ENCODE measurements around the gene DPYD. TPM values are rescaled to one million over a fixed set of nuclear protein-coding genes. Genes with fewer than 3 reads are reported as not detected.

DPYD gene
- total and polyA plus RNA-seq, 2 donors from 2014 or later = 4.9 to 41.6 TPM

DNA sequence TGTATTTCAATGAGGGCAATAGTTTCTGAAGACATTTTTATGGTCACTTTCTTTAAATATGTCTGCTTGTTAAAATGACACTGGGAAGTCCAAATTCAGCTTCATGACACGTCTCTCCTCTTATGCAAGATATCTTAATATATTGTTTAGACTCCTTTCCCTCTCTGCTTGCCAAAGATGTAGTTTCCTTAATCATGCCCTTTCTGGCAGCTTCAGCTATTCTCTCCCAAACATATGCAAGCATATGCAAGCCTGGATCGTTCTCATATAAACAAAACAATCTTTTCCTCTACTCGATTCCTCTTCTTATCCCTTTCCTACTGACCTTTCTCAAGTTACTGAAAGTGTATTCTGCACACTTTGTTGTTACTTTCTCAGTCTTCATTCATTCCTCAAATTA, 827.1 kb downstream of the DPYD start:
- FAIRE-seq = no peak
- DNase-seq = peak in 2 of 5 donors; percentile 6 to 20
- intact Hi-C loops (cut with DNase I) = no loop called here

GRCh38 chr1:97092824-97093223, 828.0 kb downstream of the DPYD start:
- H3K4me1 ChIP-seq (ENCODE audit: control insufficient read depth in 2 of 3, insufficient read depth in 2 of 3, low read depth in 1 of 3, low read length in 3 of 3) = no peaks in the 10 kb centered on the region
- no peaks in the 10 kb centered on the region for H3K9me3 ChIP-seq (ENCODE audit: control insufficient read depth in 2 of 3, insufficient read depth in 1 of 3, low read length in 3 of 3)
- H3K4me3 ChIP-seq (ENCODE audit: low read length in 3 of 3) = no peak overlapping the region
- no peak overlapping the region for H3K27ac ChIP-seq (ENCODE audit: low read depth in 2 of 2, low read length in 2 of 2)
- peaks cover 0 to 5% (median 0%) of the 10 kb centered on the region in 3 donors for H3K36me3 ChIP-seq (ENCODE audit: control insufficient read depth in 2 of 3, insufficient read depth in 3 of 3, low read length in 3 of 3)
- FAIRE-seq (no peak), DNase-seq (no peak)
- TF ChIP-seq, protein P1, sequence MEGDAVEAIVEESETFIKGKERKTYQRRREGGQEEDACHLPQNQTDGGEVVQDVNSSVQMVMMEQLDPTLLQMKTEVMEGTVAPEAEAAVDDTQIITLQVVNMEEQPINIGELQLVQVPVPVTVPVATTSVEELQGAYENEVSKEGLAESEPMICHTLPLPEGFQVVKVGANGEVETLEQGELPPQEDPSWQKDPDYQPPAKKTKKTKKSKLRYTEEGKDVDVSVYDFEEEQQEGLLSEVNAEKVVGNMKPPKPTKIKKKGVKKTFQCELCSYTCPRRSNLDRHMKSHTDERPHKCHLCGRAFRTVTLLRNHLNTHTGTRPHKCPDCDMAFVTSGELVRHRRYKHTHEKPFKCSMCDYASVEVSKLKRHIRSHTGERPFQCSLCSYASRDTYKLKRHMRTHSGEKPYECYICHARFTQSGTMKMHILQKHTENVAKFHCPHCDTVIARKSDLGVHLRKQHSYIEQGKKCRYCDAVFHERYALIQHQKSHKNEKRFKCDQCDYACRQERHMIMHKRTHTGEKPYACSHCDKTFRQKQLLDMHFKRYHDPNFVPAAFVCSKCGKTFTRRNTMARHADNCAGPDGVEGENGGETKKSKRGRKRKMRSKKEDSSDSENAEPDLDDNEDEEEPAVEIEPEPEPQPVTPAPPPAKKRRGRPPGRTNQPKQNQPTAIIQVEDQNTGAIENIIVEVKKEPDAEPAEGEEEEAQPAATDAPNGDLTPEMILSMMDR (IDR thresholded peaks at IDR 0.05; ENCODE audit: borderline replicate concordance, extremely low read depth, insufficient read depth) = no peak
- no peak overlapping the region for H3K9ac ChIP-seq (ENCODE audit: low read length in 3 of 3)
- intact Hi-C loops (cut with DNase I) = no loop called here
- H3K27me3 ChIP-seq (ENCODE audit: control insufficient read depth, insufficient read depth, low read length) = no peaks in the 10 kb centered on the region

More for the DNA sequence above, 827.1 kb downstream of the DPYD start:
- Histone ChIP-seq H3K4me3 (ENCODE audit: low read length in 3 of 3) (no peak overlapping the region), H3K9me3 (ENCODE audit: control insufficient read depth in 2 of 3, insufficient read depth in 1 of 3, low read length in 3 of 3) (no peaks in the 10 kb centered on the region), H3K4me1 (ENCODE audit: control insufficient read depth in 2 of 3, insufficient read depth in 2 of 3, low read depth in 1 of 3, low read length in 3 of 3) (no peaks in the 10 kb centered on the region), H3K9ac (ENCODE audit: low read length in 3 of 3) (no peak overlapping the region), H3K27me3 (ENCODE audit: control insufficient read depth, insufficient read depth, low read length) (no peaks in the 10 kb centered on the region), H3K27ac (ENCODE audit: low read depth in 2 of 2, low read length in 2 of 2) (no peak overlapping the region), H3K36me3 (ENCODE audit: control insufficient read depth in 2 of 3, insufficient read depth in 3 of 3, low read length in 3 of 3) (peaks cover 0 to 5% (median 0%) of the 10 kb centered on the region in 3 donors)
- TF ChIP-seq, protein P1 (IDR thresholded peaks at IDR 0.05; ENCODE audit: borderline replicate concordance, extremely low read depth, insufficient read depth) = no peak

GRCh38 chr1:97091679-97092078, 829.2 kb downstream of the DPYD start:
- TF ChIP-seq, protein P1 (IDR thresholded peaks at IDR 0.05; ENCODE audit: borderline replicate concordance, extremely low read depth, insufficient read depth) = no peak
- Histone ChIP-seq H3K9ac (ENCODE audit: low read length in 3 of 3) (no peak overlapping the region), H3K27ac (ENCODE audit: low read depth in 2 of 2, low read length in 2 of 2) (no peak overlapping the region), H3K9me3 (ENCODE audit: control insufficient read depth in 2 of 3, insufficient read depth in 1 of 3, low read length in 3 of 3) (no peaks in the 10 kb centered on the region), H3K27me3 (ENCODE audit: control insufficient read depth, insufficient read depth, low read length) (no peaks in the 10 kb centered on the region), H3K4me3 (ENCODE audit: low read length in 3 of 3) (no peak overlapping the region), H3K4me1 (ENCODE audit: control insufficient read depth in 2 of 3, insufficient read depth in 2 of 3, low read depth in 1 of 3, low read length in 3 of 3) (no peaks in the 10 kb centered on the region), H3K36me3 (ENCODE audit: control insufficient read depth in 2 of 3, insufficient read depth in 3 of 3, low read length in 3 of 3) (no peaks in the 10 kb centered on the region)
- DNase-seq (no peak), FAIRE-seq (no peak)
- intact Hi-C loops (cut with DNase I) = no loop called here

DNA sequence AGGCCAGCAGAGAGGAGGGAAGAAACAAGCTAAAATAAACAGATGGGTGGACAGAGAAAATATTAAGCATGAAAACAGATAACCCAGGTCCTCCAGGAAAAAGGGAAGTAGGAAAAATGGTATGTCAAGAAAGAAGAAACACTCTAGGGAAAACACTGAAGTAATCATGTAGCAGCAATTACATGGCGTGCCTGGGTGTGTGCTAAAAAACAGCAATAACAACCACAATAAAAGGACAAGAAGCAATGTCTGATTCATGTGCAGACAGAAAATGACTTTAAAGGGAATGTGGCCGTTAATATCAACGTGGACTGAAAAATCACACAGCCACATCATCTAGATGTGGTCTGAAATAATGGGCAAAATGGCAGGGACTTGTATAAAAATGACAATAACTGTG, 829.6 kb downstream of the DPYD start:
- no peaks in the 10 kb centered on the region for H3K27me3 ChIP-seq (ENCODE audit: control insufficient read depth, insufficient read depth, low read length)
- H3K4me1 ChIP-seq (ENCODE audit: control insufficient read depth in 2 of 3, insufficient read depth in 2 of 3, low read depth in 1 of 3, low read length in 3 of 3) = no peaks in the 10 kb centered on the region
- TF ChIP-seq, protein P1 (IDR thresholded peaks at IDR 0.05; ENCODE audit: borderline replicate concordance, extremely low read depth, insufficient read depth) = no peak
- H3K4me3 ChIP-seq (ENCODE audit: low read length in 3 of 3) = no peak overlapping the region
- H3K36me3 ChIP-seq (ENCODE audit: control insufficient read depth in 2 of 3, insufficient read depth in 3 of 3, low read length in 3 of 3) = no peaks in the 10 kb centered on the region
- no peak overlapping the region for H3K9ac ChIP-seq (ENCODE audit: low read length in 3 of 3)
- no peaks in the 10 kb centered on the region for H3K9me3 ChIP-seq (ENCODE audit: control insufficient read depth in 2 of 3, insufficient read depth in 1 of 3, low read length in 3 of 3)
- no peak for FAIRE-seq
- H3K27ac ChIP-seq (ENCODE audit: low read depth in 2 of 2, low read length in 2 of 2) = no peak overlapping the region
- intact Hi-C loops (cut with DNase I) = no loop called here
- no peak for DNase-seq

Measured in kidney (tissue), 14 donors.